Astrocyte of the spinal cord (primary cell): ENCODE results near the gene CAMKK1.
A peak's percentile ranks its signal among the peaks of the same experiment; 100 is the strongest.

Experiments
- DNase-seq: peaks from one replicate; pipeline ENCODE4 v3.0.0; 2011; ENCODE audit warnings: low read depth, low spot score
- H3K4me3 ChIP-seq: 2 replicates; pipeline ENCODE4 v1.5.1; 2011; ENCODE audit warnings: low read depth, mild to moderate bottlenecking, low read length, moderate library complexity
- in situ Hi-C: cut with HindIII; loops from 2 replicates; pipeline ENCODE4 v1.10.0; 2017; ENCODE audit warnings: low sequenced_read_pairs
- TF ChIP-seq, protein P1 (sequence below): IDR thresholded peaks from 2 replicates; pipeline ENCODE4 v1.5.1; 2012; ENCODE audit warnings: low read depth, mild to moderate bottlenecking, low read length, inconsistent platforms

The CAMKK1 gene

DNA sequence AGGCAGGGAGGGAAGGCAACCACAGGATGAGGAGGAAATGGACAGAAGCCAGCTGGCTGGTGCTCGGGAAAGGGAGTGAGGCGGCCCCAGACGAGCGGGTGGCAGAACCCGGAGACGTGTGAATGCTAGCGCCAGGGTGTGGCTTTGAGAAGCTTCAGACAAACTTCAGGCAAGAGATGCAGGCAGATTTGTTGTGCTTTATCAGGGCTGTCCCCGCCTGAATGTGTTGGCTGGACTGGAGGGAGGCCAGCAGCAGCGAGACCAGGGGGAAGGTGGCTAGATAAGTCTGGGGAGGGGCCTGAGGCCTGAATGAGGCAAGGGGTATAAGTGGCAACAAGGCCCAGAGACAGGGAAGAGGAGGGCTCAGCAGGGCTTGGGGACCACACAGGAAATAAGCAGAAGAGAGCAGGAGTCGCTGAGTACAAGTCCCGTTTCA lies 22.0 kb downstream of the CAMKK1 start:
- no peak for DNase-seq
- in situ Hi-C loops, result no loop called here
- no peak overlapping the region for H3K4me3 ChIP-seq
- TF ChIP-seq, protein P1, sequence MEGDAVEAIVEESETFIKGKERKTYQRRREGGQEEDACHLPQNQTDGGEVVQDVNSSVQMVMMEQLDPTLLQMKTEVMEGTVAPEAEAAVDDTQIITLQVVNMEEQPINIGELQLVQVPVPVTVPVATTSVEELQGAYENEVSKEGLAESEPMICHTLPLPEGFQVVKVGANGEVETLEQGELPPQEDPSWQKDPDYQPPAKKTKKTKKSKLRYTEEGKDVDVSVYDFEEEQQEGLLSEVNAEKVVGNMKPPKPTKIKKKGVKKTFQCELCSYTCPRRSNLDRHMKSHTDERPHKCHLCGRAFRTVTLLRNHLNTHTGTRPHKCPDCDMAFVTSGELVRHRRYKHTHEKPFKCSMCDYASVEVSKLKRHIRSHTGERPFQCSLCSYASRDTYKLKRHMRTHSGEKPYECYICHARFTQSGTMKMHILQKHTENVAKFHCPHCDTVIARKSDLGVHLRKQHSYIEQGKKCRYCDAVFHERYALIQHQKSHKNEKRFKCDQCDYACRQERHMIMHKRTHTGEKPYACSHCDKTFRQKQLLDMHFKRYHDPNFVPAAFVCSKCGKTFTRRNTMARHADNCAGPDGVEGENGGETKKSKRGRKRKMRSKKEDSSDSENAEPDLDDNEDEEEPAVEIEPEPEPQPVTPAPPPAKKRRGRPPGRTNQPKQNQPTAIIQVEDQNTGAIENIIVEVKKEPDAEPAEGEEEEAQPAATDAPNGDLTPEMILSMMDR, result no peak

DNA sequence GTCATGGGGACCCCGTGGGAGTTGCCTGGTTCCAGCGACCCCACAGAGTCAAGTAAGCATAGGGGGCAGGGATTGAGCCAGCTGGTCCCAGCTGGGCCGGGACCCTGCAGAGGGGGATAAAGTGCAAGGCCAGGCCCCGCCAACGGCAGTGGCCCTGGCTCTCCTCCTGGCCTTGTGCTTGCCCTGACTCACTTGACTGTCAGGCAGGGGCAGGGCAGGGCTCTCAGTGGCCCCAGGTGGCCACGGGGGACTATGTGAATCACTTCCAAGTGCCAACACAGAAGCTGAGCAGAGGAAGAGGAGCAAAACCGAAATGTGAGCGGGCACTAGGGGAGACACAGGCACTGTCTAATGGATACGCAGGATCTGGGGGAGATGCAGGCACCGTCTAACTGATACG lies 25.2 kb downstream of the CAMKK1 start:
- DNase-seq, result no peak
- H3K4me3 ChIP-seq, result no peak overlapping the region
- in situ Hi-C loops, result no loop called here
- TF ChIP-seq, protein P1, result no peak

DNA sequence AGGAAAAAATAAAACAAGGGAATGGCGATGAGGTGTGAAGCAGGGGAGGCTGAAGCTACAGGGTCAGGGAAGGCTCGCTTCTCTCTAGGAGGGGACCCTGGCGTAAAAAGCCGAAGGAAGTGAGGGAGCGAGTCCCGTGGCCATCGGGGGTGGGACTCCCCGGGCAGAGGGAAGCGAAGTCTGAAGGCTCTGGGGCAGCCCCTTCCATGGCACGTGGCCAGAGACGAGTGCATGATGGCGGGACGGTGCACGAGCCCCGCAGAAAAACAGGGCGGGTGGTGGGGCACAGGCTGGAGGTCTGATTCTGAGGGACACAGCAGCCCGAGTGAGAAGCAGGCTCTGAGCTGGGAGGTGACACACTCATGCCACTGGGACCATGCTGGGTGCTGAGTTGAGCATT lies 25.7 kb downstream of the CAMKK1 start:
- H3K4me3 ChIP-seq, result no peak overlapping the region
- TF ChIP-seq, protein P1, result no peak
- in situ Hi-C loops, result no loop called here
- no peak for DNase-seq

DNA sequence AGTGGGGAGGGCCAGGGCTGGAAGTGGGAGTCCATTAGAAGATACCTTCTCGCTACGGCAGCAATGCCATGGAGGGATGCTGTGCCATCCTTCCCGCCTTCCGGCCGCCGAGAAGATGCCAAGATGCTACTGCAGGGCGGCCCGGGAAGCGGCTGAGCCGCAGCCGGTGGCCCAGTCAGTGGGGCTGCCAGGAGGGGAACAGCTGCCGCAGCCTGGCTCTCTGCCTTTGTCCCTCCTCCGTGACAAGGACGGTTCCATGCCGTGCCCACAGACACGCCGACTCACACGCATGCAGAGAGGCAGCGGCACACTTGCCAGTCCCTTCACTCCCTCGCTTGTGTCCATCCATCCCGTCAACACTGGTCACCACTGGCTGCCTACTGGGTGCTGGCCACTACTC lies 26.6 kb downstream of the CAMKK1 start:
- TF ChIP-seq, protein P1, result no peak
- H3K4me3 ChIP-seq, result no peak overlapping the region
- no peak for DNase-seq
- in situ Hi-C loops, result no loop called here

DNA sequence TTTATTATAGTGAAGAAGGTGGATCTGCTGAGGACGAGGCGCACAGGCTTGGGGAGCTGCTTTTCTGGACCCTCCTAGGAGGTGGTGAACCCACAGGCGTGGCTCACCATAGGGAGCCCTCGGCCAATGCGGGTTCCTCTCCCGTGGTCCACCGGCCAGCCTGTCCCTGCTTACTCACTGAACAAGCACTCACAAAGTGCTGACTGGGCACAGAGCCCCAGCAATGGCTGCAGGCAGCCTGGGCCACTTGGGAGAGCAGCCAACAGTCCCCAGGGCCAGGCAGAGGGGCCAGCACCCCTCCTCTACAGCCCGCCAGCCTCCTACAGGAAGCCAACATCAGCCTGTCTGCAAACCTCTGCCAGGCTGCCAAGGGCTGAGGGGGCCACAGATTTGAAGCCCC lies 27.7 kb downstream of the CAMKK1 start:
- no peak overlapping the region for H3K4me3 ChIP-seq
- in situ Hi-C loops, result no loop called here
- DNase-seq, result peak; percentile 70
- TF ChIP-seq, protein P1, result no peak

DNA sequence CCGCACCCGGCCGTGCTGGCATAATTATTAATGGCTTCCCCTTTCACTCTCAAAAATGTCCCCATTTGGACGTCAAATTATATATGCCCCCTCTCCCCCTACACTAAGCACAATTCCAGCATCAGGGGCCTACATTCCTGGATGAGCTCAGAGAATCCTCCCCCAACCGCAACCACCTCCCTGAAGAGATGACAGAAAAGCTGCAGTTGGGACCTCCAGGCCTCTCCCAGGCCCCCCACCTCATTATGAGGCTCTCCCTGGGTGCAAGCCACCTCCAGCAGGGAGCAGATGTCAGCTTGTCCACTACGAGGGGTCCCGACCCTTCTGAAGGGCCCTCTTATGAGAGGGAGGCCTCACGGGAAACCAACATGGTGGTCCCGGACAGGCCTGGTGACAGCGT lies 28.3 kb downstream of the CAMKK1 start:
- in situ Hi-C loops, result no loop called here
- H3K4me3 ChIP-seq, result no peak overlapping the region

More for the DNA sequence above, 28.3 kb downstream of the CAMKK1 start:
- TF ChIP-seq, protein P1, result no peak
- no peak for DNase-seq
